Liver (tissue), 9 donors: ENCODE data around the gene BHLHE40. TPM values are rescaled to one million over a fixed set of nuclear protein-coding genes. Genes with fewer than 3 reads are reported as not detected.
"Not testable (repeated sequence)": the region's sequence is repeated elsewhere in the genome, so short reads cannot be mapped to it uniquely, and the experiment has no call there.

Experiments
- DNase-seq: peaks from one replicate; pipeline ENCODE4 v3.0.0-alpha.2; 2017; ENCODE audit warnings: low spot score
- H3K27ac ChIP-seq, 2 donors: one replicate each; pipeline ENCODE4 v1.7.0; 2013; ENCODE audit warnings: inconsistent platforms in 2 of 2, low read length in 2 of 2, control low read depth in 1 of 2, low read depth in 1 of 2, mild to moderate bottlenecking in 1 of 2
- H3K27me3 ChIP-seq, 4 donors: one replicate each; pipeline versions ENCODE4 v1.6.1 to v1.7.0; 2013; ENCODE audit warnings: low read length in 3 of 4, inconsistent platforms in 1 of 4, mild to moderate bottlenecking in 1 of 4, moderate library complexity in 1 of 4; ENCODE audit not compliant: control insufficient read depth in 4 of 4, insufficient read depth in 4 of 4
- H3K36me3 ChIP-seq, 4 donors: one replicate each; pipeline versions ENCODE4 v1.6.1 to v1.7.0; 2013; ENCODE audit warnings: low read length in 3 of 4, mild to moderate bottlenecking in 3 of 4, low read depth in 1 of 4, moderate library complexity in 1 of 4; ENCODE audit not compliant: control insufficient read depth in 4 of 4, insufficient read depth in 3 of 4
- H3K4me1 ChIP-seq, 4 donors: one replicate each; pipeline versions ENCODE4 v1.6.1 to v1.7.0; 2013; ENCODE audit warnings: low read length in 3 of 4, mild to moderate bottlenecking in 3 of 4, moderate library complexity in 1 of 4; ENCODE audit not compliant: control insufficient read depth in 4 of 4, insufficient read depth in 4 of 4
- H3K4me3 ChIP-seq, 3 donors: one replicate each; pipeline versions ENCODE4 v1.6.1 to v1.7.0; 2013; ENCODE audit warnings: low read length in 3 of 3, control low read depth in 1 of 3, low read depth in 1 of 3, mild to moderate bottlenecking in 1 of 3
- H3K9ac ChIP-seq, 2 donors: one replicate each; pipeline ENCODE4 v1.7.0; 2013; ENCODE audit warnings: low read length in 2 of 2, mild to moderate bottlenecking in 2 of 2, moderate library complexity in 2 of 2, control low read depth in 1 of 2, low read depth in 1 of 2
- H3K9me3 ChIP-seq, 4 donors: one replicate each; pipeline versions ENCODE4 v1.6.1 to v1.7.0; 2013; ENCODE audit warnings: low read length in 3 of 4; ENCODE audit not compliant: control insufficient read depth in 4 of 4
- ATF3 ChIP-seq: IDR thresholded peaks from 2 replicates; pipeline ENCODE4 v1.6.1; 2016; ENCODE audit warnings: antibody characterized with exemption
- CTCF ChIP-seq: fragments of 150-350 bp; IDR thresholded peaks from 2 replicates; pipeline ENCODE4 v1.5.1; 2017; ENCODE audit warnings: improper control_type of control experiment, low read depth, low read length; ENCODE audit not compliant: missing input control
- EGR1 ChIP-seq, 2 donors: IDR thresholded peaks; 2 replicates each; pipeline ENCODE4 v1.6.1; 2016 to 2018; ENCODE audit warnings: antibody characterized with exemption in 2 of 2, low read depth in 2 of 2
- FOXA1 ChIP-seq: IDR thresholded peaks from 2 replicates; pipeline ENCODE4 v1.6.1; 2016; ENCODE audit warnings: antibody characterized with exemption
- FOXA2 ChIP-seq: IDR thresholded peaks from 2 replicates; pipeline ENCODE4 v1.6.1; 2016; ENCODE audit warnings: antibody characterized with exemption
- GABPA ChIP-seq, 2 donors: IDR thresholded peaks in 1 of 2; conservative IDR thresholded peaks in 1 of 2; 2 replicates each; pipeline ENCODE4 v1.6.1; 2016; ENCODE audit warnings: antibody characterized with exemption in 2 of 2, mild to moderate bottlenecking in 1 of 2, moderate library complexity in 1 of 2
- HNF4A ChIP-seq, 2 donors: conservative IDR thresholded peaks; 2 replicates each; pipeline ENCODE4 v1.6.1; 2016; ENCODE audit warnings: antibody characterized with exemption in 2 of 2, mild to moderate bottlenecking in 2 of 2
- HNF4G ChIP-seq: IDR thresholded peaks from 2 replicates; pipeline ENCODE4 v1.6.1; 2016; ENCODE audit warnings: antibody characterized with exemption
- JUND ChIP-seq, 2 donors: IDR thresholded peaks; 2 replicates each; pipeline ENCODE4 v1.6.1; 2016; ENCODE audit warnings: antibody characterized with exemption in 2 of 2
- MAX ChIP-seq: IDR thresholded peaks from 2 replicates; pipeline ENCODE4 v1.6.1; 2016; ENCODE audit warnings: antibody characterized with exemption
- NR2F2 ChIP-seq: IDR thresholded peaks from 2 replicates; pipeline ENCODE4 v1.6.1; 2016; ENCODE audit warnings: antibody characterized with exemption
- RAD21 ChIP-seq, 2 donors: IDR thresholded peaks; 2 replicates each; pipeline ENCODE4 v1.6.1; 2016; ENCODE audit warnings: antibody characterized with exemption in 2 of 2, mild to moderate bottlenecking in 2 of 2
- REST ChIP-seq: IDR thresholded peaks from 2 replicates; pipeline ENCODE4 v1.6.1; 2016; ENCODE audit warnings: antibody characterized with exemption, mild to moderate bottlenecking
- RXRA ChIP-seq, 2 donors: IDR thresholded peaks; 2 replicates each; pipeline ENCODE4 v1.6.1; 2017 to 2018; ENCODE audit warnings: antibody characterized with exemption in 2 of 2, mild to moderate bottlenecking in 1 of 2
- SP1 ChIP-seq: IDR thresholded peaks from 2 replicates; pipeline ENCODE4 v1.6.1; 2018; ENCODE audit warnings: antibody characterized with exemption, mild to moderate bottlenecking
- TAF1 ChIP-seq: conservative IDR thresholded peaks from 2 replicates; pipeline ENCODE4 v1.6.1; 2016; ENCODE audit warnings: antibody characterized with exemption, mild to moderate bottlenecking
- YY1 ChIP-seq: IDR thresholded peaks from 2 replicates; pipeline ENCODE4 v1.6.1; 2016; ENCODE audit warnings: antibody characterized with exemption, mild to moderate bottlenecking
- ZBTB33 ChIP-seq: IDR thresholded peaks from 2 replicates; pipeline ENCODE4 v1.6.1; 2016; ENCODE audit warnings: antibody characterized with exemption
- WGBS: extraction: QIAGEN DNeasy Blood & Tissue Kit; methylation state at CpG from one replicate; pipeline ENCODE4 v1.1.7; 2013; 5-methylcytosine and 5-hydroxymethylcytosine counted together
- polyA plus RNA-seq, 2 donors: library from polyadenylated mRNA; stranded (reverse) in 1 of 2; unstranded in 1 of 2; fragments of 200-250 nt in 1 of 2; fragments of >200 nt in 1 of 2; fragmentation: Nextera tagmentation in 1 of 2; extraction: Ambion mirVana in 1 of 2; gene quantifications; one replicate each; pipeline versions ENCODE4 v1.2.1 to v1.2.3, GENCODE V29; 2013 to 2015
- total RNA-seq, 2 donors: library from RNA; depleted of rRNA; stranded (reverse); fragments of >200 nt; gene quantifications; one replicate each; pipeline ENCODE4 v1.2.3, GENCODE V29; 2014
- donor health status: healthy.
- donor health status: healthy.
- donor health status: healthy.
- donor health status: healthy.
- donor health status: healthy.

The BHLHE40 gene
- total and polyA plus RNA-seq, 4 donors: 8.2 to 28.4 (median 18.0) TPM

- H3K9me3 ChIP-seq, H3K4me3 ChIP-seq, H3K9ac ChIP-seq, H3K27ac ChIP-seq, H3K27me3 ChIP-seq, H3K36me3 ChIP-seq, DNase-seq, H3K4me1 ChIP-seq: not testable (repeated sequence)
- 95% methylated on average over 2 of the region's 2 CpGs for WGBS
Measured at GRCh38 chr3:4961865-4962264, 17.4 kb upstream of the BHLHE40 start.

GRCh38 chr3:4963669-4964570 lies 15.3 kb upstream of the BHLHE40 start:
- no peak for DNase-seq

More at GRCh38 chr3:4963669-4964570, 15.3 kb upstream of the BHLHE40 start:
- Histone ChIP-seq H3K9me3 (peaks cover 0 to 4% (median under 1%) of the 10 kb centered on the region in 4 donors), H3K4me1 (no peaks in the 10 kb centered on the region), H3K36me3 (no peaks in the 10 kb centered on the region), H3K27ac (no peak overlapping the region), H3K27me3 (no peaks in the 10 kb centered on the region), H3K9ac (no peak overlapping the region), H3K4me3 (no peak overlapping the region)
- no peak for TF ChIP-seq JUND (IDR thresholded peaks at IDR 0.05)
- no peak for TF ChIP-seq YY1
- TF ChIP-seq HNF4A (conservative IDR thresholded peaks at IDR 0.05): no peak
- TF ChIP-seq MAX: no peak
- no peak for TF ChIP-seq RAD21 (IDR thresholded peaks at IDR 0.05)
- no peak for TF ChIP-seq SP1
- TF ChIP-seq ZBTB33: no peak
- no peak for TF ChIP-seq RXRA (IDR thresholded peaks at IDR 0.05)
- no peak for TF ChIP-seq FOXA1
- no peak for TF ChIP-seq FOXA2
- TF ChIP-seq HNF4G: no peak
- no peak for TF ChIP-seq EGR1 (IDR thresholded peaks at IDR 0.05; ENCODE audit: low read depth in 2 of 2)
- no peak for TF ChIP-seq TAF1
- TF ChIP-seq GABPA (IDR thresholded peaks at IDR 0.05 in 1 of 2, conservative IDR thresholded peaks at IDR 0.05 in 1 of 2): no peak
- TF ChIP-seq ATF3: no peak
- no peak for TF ChIP-seq CTCF
- TF ChIP-seq NR2F2: no peak
- TF ChIP-seq REST: no peak
- 97% methylated on average over 1 of the region's 1 CpG for WGBS
